ENCODE results near the gene TPD52L3.

TPD52L3 gene

GRCh38 chr9:6328103-6328502, at the start of gene TPD52L3:
Gene TPD52L3, plus strand, starts transcription at chr9:6328375. Its CDS starts 221 bp downstream, at chr9:6328596.
- Histone ChIP-seq H3K4me3 (ENCODE audit: low read depth, low read length) (no peak within 1 kb of the TSS), H3K27ac (ENCODE audit: low read depth, low read length) (no peak within 1 kb of the TSS), H3K27me3 (ENCODE audit: insufficient read depth, low read length) (peaks cover 29% of the 10 kb centered on the region), H3K79me2 (ENCODE audit: control insufficient read depth, insufficient read depth, low read length, unreplicated experiment) (no peaks in the 10 kb centered on the region), H3K36me3 (ENCODE audit: insufficient read depth, low read length) (no peaks in the 10 kb centered on the region), H2AFZ (ENCODE audit: low read length, unreplicated experiment) (no peak within 1 kb of the TSS), H3K4me1 (ENCODE audit: control insufficient read depth, insufficient read depth, low read length, unreplicated experiment) (peaks cover 4% of the 10 kb centered on the region)

GRCh38 chr9:6301858-6302257, 26.3 kb upstream of the TPD52L3 start:
- no peaks in the 10 kb centered on the region for H3K27me3 ChIP-seq (ENCODE audit: insufficient read depth, low read length)
- no peaks in the 10 kb centered on the region for H3K79me2 ChIP-seq (ENCODE audit: control insufficient read depth, insufficient read depth, low read length, unreplicated experiment)
- no peaks in the 10 kb centered on the region for H3K36me3 ChIP-seq (ENCODE audit: insufficient read depth, low read length)
- no peak overlapping the region for H2AFZ ChIP-seq (ENCODE audit: low read length, unreplicated experiment)
- H3K4me3 ChIP-seq (ENCODE audit: low read depth, low read length): no peak overlapping the region
- no peak overlapping the region for H3K27ac ChIP-seq (ENCODE audit: low read depth, low read length)
- H3K4me1 ChIP-seq (ENCODE audit: control insufficient read depth, insufficient read depth, low read length, unreplicated experiment): peaks cover 6% of the 10 kb centered on the region

GRCh38 chr9:6302417-6302816, 25.8 kb upstream of the TPD52L3 start:
- Histone ChIP-seq H3K27me3 (ENCODE audit: insufficient read depth, low read length) (no peaks in the 10 kb centered on the region), H3K79me2 (ENCODE audit: control insufficient read depth, insufficient read depth, low read length, unreplicated experiment) (no peaks in the 10 kb centered on the region), H2AFZ (ENCODE audit: low read length, unreplicated experiment) (no peak overlapping the region), H3K4me3 (ENCODE audit: low read depth, low read length) (no peak overlapping the region), H3K36me3 (ENCODE audit: insufficient read depth, low read length) (no peaks in the 10 kb centered on the region), H3K4me1 (ENCODE audit: control insufficient read depth, insufficient read depth, low read length, unreplicated experiment) (peaks cover 6% of the 10 kb centered on the region), H3K27ac (ENCODE audit: low read depth, low read length) (no peak overlapping the region)

GRCh38 chr9:6304232-6304631, 23.9 kb upstream of the TPD52L3 start:
- Histone ChIP-seq H3K79me2 (ENCODE audit: control insufficient read depth, insufficient read depth, low read length, unreplicated experiment) (no peaks in the 10 kb centered on the region), H2AFZ (ENCODE audit: low read length, unreplicated experiment) (no peak overlapping the region), H3K4me1 (ENCODE audit: control insufficient read depth, insufficient read depth, low read length, unreplicated experiment) (peaks cover 6% of the 10 kb centered on the region), H3K4me3 (ENCODE audit: low read depth, low read length) (no peak overlapping the region), H3K27ac (ENCODE audit: low read depth, low read length) (no peak overlapping the region), H3K36me3 (ENCODE audit: insufficient read depth, low read length) (no peaks in the 10 kb centered on the region), H3K27me3 (ENCODE audit: insufficient read depth, low read length) (0 out of 2 replicates have a peak, but pooled peaks cover 7% of the 10 kb centered on the region)

- Histone ChIP-seq H3K27ac (ENCODE audit: low read depth, low read length) (no peak overlapping the region), H3K4me1 (ENCODE audit: control insufficient read depth, insufficient read depth, low read length, unreplicated experiment) (peaks cover 6% of the 10 kb centered on the region), H3K79me2 (ENCODE audit: control insufficient read depth, insufficient read depth, low read length, unreplicated experiment) (no peaks in the 10 kb centered on the region), H3K4me3 (ENCODE audit: low read depth, low read length) (no peak overlapping the region), H2AFZ (ENCODE audit: low read length, unreplicated experiment) (no peak overlapping the region), H3K27me3 (ENCODE audit: insufficient read depth, low read length) (0 out of 2 replicates have a peak, but pooled peaks cover 9% of the 10 kb centered on the region), H3K36me3 (ENCODE audit: insufficient read depth, low read length) (no peaks in the 10 kb centered on the region)
Observed at GRCh38 chr9:6305954-6306563, 22.1 kb upstream of the TPD52L3 start.

GRCh38 chr9:6307551-6308096, 20.6 kb upstream of the TPD52L3 start:
- H3K36me3 ChIP-seq (ENCODE audit: insufficient read depth, low read length): no peaks in the 10 kb centered on the region
- H3K4me1 ChIP-seq (ENCODE audit: control insufficient read depth, insufficient read depth, low read length, unreplicated experiment): no peaks in the 10 kb centered on the region
- 0 out of 2 replicates have a peak, but pooled peaks cover 9% of the 10 kb centered on the region for H3K27me3 ChIP-seq (ENCODE audit: insufficient read depth, low read length)
- H3K79me2 ChIP-seq (ENCODE audit: control insufficient read depth, insufficient read depth, low read length, unreplicated experiment): no peaks in the 10 kb centered on the region
- no peak overlapping the region for H3K4me3 ChIP-seq (ENCODE audit: low read depth, low read length)
- H3K27ac ChIP-seq (ENCODE audit: low read depth, low read length): no peak overlapping the region
- no peak overlapping the region for H2AFZ ChIP-seq (ENCODE audit: low read length, unreplicated experiment)

GRCh38 chr9:6330958-6331634, 2.9 kb downstream of the TPD52L3 start:
- peaks cover 4% of the 10 kb centered on the region for H3K4me1 ChIP-seq (ENCODE audit: control insufficient read depth, insufficient read depth, low read length, unreplicated experiment)
- no peaks in the 10 kb centered on the region for H3K79me2 ChIP-seq (ENCODE audit: control insufficient read depth, insufficient read depth, low read length, unreplicated experiment)
- no peak overlapping the region for H3K4me3 ChIP-seq (ENCODE audit: low read depth, low read length)
- H3K27ac ChIP-seq (ENCODE audit: low read depth, low read length): no peak overlapping the region
- no peak overlapping the region for H2AFZ ChIP-seq (ENCODE audit: low read length, unreplicated experiment)
- H3K36me3 ChIP-seq (ENCODE audit: insufficient read depth, low read length): no peaks in the 10 kb centered on the region
- peaks cover 23% of the 10 kb centered on the region for H3K27me3 ChIP-seq (ENCODE audit: insufficient read depth, low read length)

GRCh38 chr9:6334305-6334704, 6.1 kb downstream of the TPD52L3 start:
- no peak overlapping the region for H2AFZ ChIP-seq (ENCODE audit: low read length, unreplicated experiment)
- no peak overlapping the region for H3K27ac ChIP-seq (ENCODE audit: low read depth, low read length)
- H3K27me3 ChIP-seq (ENCODE audit: insufficient read depth, low read length): peaks cover 15% of the 10 kb centered on the region; the same call in 1 of the 2 replicates
- H3K4me1 ChIP-seq (ENCODE audit: control insufficient read depth, insufficient read depth, low read length, unreplicated experiment): peaks cover 4% of the 10 kb centered on the region
- no peaks in the 10 kb centered on the region for H3K36me3 ChIP-seq (ENCODE audit: insufficient read depth, low read length)
- H3K79me2 ChIP-seq (ENCODE audit: control insufficient read depth, insufficient read depth, low read length, unreplicated experiment): no peaks in the 10 kb centered on the region
- H3K4me3 ChIP-seq (ENCODE audit: low read depth, low read length): no peak overlapping the region

- Histone ChIP-seq H3K27ac (ENCODE audit: low read depth, low read length) (no peak overlapping the region), H3K36me3 (ENCODE audit: insufficient read depth, low read length) (no peaks in the 10 kb centered on the region), H3K79me2 (ENCODE audit: control insufficient read depth, insufficient read depth, low read length, unreplicated experiment) (no peaks in the 10 kb centered on the region)
Observed at GRCh38 chr9:6348766-6349165, 20.6 kb downstream of the TPD52L3 start.

GRCh38 chr9:6351737-6352136, 23.6 kb downstream of the TPD52L3 start:
- Histone ChIP-seq H3K36me3 (ENCODE audit: insufficient read depth, low read length) (no peaks in the 10 kb centered on the region), H3K4me3 (ENCODE audit: low read depth, low read length) (no peak overlapping the region), H3K27me3 (ENCODE audit: insufficient read depth, low read length) (no peaks in the 10 kb centered on the region), H2AFZ (ENCODE audit: low read length, unreplicated experiment) (no peak overlapping the region), H3K27ac (ENCODE audit: low read depth, low read length) (no peak overlapping the region), H3K79me2 (ENCODE audit: control insufficient read depth, insufficient read depth, low read length, unreplicated experiment) (no peaks in the 10 kb centered on the region), H3K4me1 (ENCODE audit: control insufficient read depth, insufficient read depth, low read length, unreplicated experiment) (peaks cover 22% of the 10 kb centered on the region)

More at GRCh38 chr9:6348766-6349165, 20.6 kb downstream of the TPD52L3 start:
- Histone ChIP-seq H3K4me1 (ENCODE audit: control insufficient read depth, insufficient read depth, low read length, unreplicated experiment) (no peaks in the 10 kb centered on the region), H3K27me3 (ENCODE audit: insufficient read depth, low read length) (no peaks in the 10 kb centered on the region), H2AFZ (ENCODE audit: low read length, unreplicated experiment) (no peak overlapping the region), H3K4me3 (ENCODE audit: low read depth, low read length) (no peak overlapping the region)

Data from ACC112 (cell line).